ENCODE measurements around the gene RNF31. TPM values are rescaled to one million over a fixed set of nuclear protein-coding genes. Genes with fewer than 3 reads are reported as not detected.
A peak's percentile ranks its signal among the peaks of the same experiment; 100 is the strongest.

RNF31 gene
- total and polyA plus RNA-seq, 2 donors (not counting 1 experiment from before 2014, with no cell fraction given), result 69.8 to 103 TPM

GRCh38 chr14:24171422-24172260 is 24.3 kb downstream of the RNF31 start, which contains the start of gene REC8:
Gene REC8, plus strand, starts transcription at chr14:24172080. Its CDS starts 473 bp downstream, at chr14:24172553.
- Histone ChIP-seq H3K4me1 (ENCODE audit: control insufficient read depth in 2 of 2, insufficient read depth in 2 of 2, low read length in 2 of 2) (peaks cover 11 to 23% of the 10 kb centered on the region in 2 donors), H3K4me2 (replicated peaks; ENCODE audit: low read depth, low read length, poor library complexity, severe bottlenecking) (peak within 1 kb of the TSS; percentile 92), H2AFZ (ENCODE audit: insufficient read depth, low read depth, low read length, poor library complexity, severe bottlenecking) (peak within 1 kb of the TSS; percentile 65), H4K20me1 (ENCODE audit: control insufficient read depth, insufficient read depth, low read length, poor library complexity, severe bottlenecking) (peaks cover 7% of the 10 kb centered on the region), H3K27me3 (replicated peaks in 1 of 4; ENCODE audit: control extremely low read depth in 1 of 4, control insufficient read depth in 3 of 4, insufficient read depth in 4 of 4, low read length in 3 of 4) (no peaks in the 10 kb centered on the region), H3K4me3 (ENCODE audit: control extremely low read depth in 1 of 5, extremely low read depth in 1 of 5, insufficient read depth in 1 of 5, low read depth in 2 of 5, low read length in 4 of 5) (peak within 1 kb of the TSS; percentile 47 to 72 (median 60)), H3K9me3 (ENCODE audit: control extremely low read depth in 1 of 3, control insufficient read depth in 2 of 3, insufficient read depth in 1 of 3, low read length in 2 of 3) (no peaks in the 10 kb centered on the region), H3K27ac (ENCODE audit: low read length in 2 of 2) (no peak within 1 kb of the TSS), H3K9ac (ENCODE audit: low read length) (peak within 1 kb of the TSS; percentile 70), H3K79me2 (ENCODE audit: control insufficient read depth, insufficient read depth, low read length) (no peaks in the 10 kb centered on the region), H3K36me3 (replicated peaks in 1 of 2; ENCODE audit: control extremely low read depth in 1 of 2, control insufficient read depth in 1 of 2, extremely low read depth in 1 of 2, insufficient read depth in 2 of 2, low read length in 1 of 2) (peaks cover 0 to 18% of the 10 kb centered on the region in 2 experiments)
- H3K9me3 Mint-ChIP-seq (ENCODE audit: insufficient read depth), result no peaks in the 10 kb centered on the region
- DNase-seq, result peak; percentile 89
- POLR2A ChIA-PET, result interaction anchor here (0.7 to 2.0 kb wide), 7 partner anchors 10 to 63 kb away, joined by 4 to 18 read pairs (median 6); partner anchors contain the start of genes CHMP4A, DCAF11, IPO4 and IRF9
- peaks cover 20% of the 10 kb centered on the region for H3K4me1 Mint-ChIP-seq
- 4% methylated on average over 56 of the region's 63 CpGs for WGBS (ENCODE audit: insufficient coverage)
- ATAC-seq (ENCODE audit: low read depth), result peak; percentile 92
- intact Hi-C loops (cut with micrococcal nuclease), result loop anchor here (1.0 kb wide), 4 partner anchors 10 to 56 kb away; partner anchors contain the start of genes IPO4, IRF9 and RNF31
- peak within 1 kb of the TSS; percentile 93 for H3K4me3 Mint-ChIP-seq
- H3K27me3 Mint-ChIP-seq, result no peaks in the 10 kb centered on the region
- CTCF ChIA-PET, result interaction anchor here (0.7 to 3.1 kb wide), 2 partner anchors 11 to 105 kb away, joined by 3 to 22 read pairs; partner anchors contain the start of gene IRF9
- peak within 1 kb of the TSS; percentile 79 for H3K27ac Mint-ChIP-seq
- no peak for TF ChIP-seq CTCF (IDR thresholded peaks at IDR 0.05)
- no peak for TF ChIP-seq EZH2 (IDR thresholded peaks at IDR 0.05; ENCODE audit: borderline replicate concordance, insufficient read depth, low read depth, low read length, poor library complexity, severe bottlenecking)
